ENCODE results near the gene NRG2. TPM values are rescaled to one million over a fixed set of nuclear protein-coding genes. Genes with fewer than 3 reads are reported as not detected.

Gene NRG2
- total RNA-seq, 3 donors from 2014 or later = 5.9 to 16.5 (median 7.2) TPM

GRCh38 chr5:139915834-139916233 lies 127.3 kb downstream of the NRG2 start:
- intact Hi-C loops (cut with DNase I; ENCODE audit: low total_unique reads) = no loop called here
- H3K9me3 ChIP-seq = no peaks in the 10 kb centered on the region
- TF ChIP-seq POLR2AphosphoS5 (IDR thresholded peaks at IDR 0.05) = no peak
- TF ChIP-seq CTCF (IDR thresholded peaks at IDR 0.05) = no peak
- no peaks in the 10 kb centered on the region for H3K27me3 ChIP-seq
- no peaks in the 10 kb centered on the region for H3K36me3 ChIP-seq
- H3K4me1 ChIP-seq = no peaks in the 10 kb centered on the region
- no peak for DNase-seq (ENCODE audit: low spot score in 2 of 2)
- H3K4me3 ChIP-seq = no peak overlapping the region
- no peak overlapping the region for H3K27ac ChIP-seq

DNA sequence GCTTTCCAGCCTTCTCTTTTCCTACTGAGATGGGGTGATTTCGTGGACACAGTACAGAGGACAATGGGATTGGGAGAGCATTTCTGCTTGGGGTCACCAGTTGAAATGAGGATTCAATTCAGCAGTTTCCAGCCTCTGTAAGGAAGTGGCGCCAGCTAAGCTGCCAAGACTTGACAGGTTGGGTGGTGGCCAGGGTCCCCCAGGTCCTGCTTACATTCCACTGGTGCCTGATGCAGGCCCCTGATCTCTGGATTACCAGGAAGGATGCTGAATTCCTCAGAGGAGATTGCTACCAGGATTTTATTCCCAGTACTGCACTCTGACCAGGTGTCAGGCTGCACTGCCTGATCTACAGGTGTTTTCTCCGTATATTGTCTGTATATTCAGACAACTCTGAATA lies 127.8 kb downstream of the NRG2 start:
- Histone ChIP-seq H3K9me3 (no peaks in the 10 kb centered on the region), H3K4me3 (no peak overlapping the region), H3K27ac (no peak overlapping the region), H3K4me1 (no peaks in the 10 kb centered on the region), H3K27me3 (no peaks in the 10 kb centered on the region), H3K36me3 (no peaks in the 10 kb centered on the region)
- intact Hi-C loops (cut with DNase I; ENCODE audit: low total_unique reads) = no loop called here
- no peak for DNase-seq (ENCODE audit: low spot score in 2 of 2)
- TF ChIP-seq POLR2A (IDR thresholded peaks at IDR 0.05) = no peak
- TF ChIP-seq CTCF (IDR thresholded peaks at IDR 0.05) = no peak
- no peak for TF ChIP-seq POLR2AphosphoS5 (IDR thresholded peaks at IDR 0.05)

- no peaks in the 10 kb centered on the region for H3K27me3 ChIP-seq
- TF ChIP-seq POLR2AphosphoS5 (IDR thresholded peaks at IDR 0.05) (no peak), CTCF (IDR thresholded peaks at IDR 0.05) (no peak), POLR2A (IDR thresholded peaks at IDR 0.05) (no peak)
- no peak overlapping the region for H3K4me3 ChIP-seq
- H3K27ac ChIP-seq = no peak overlapping the region
- no peaks in the 10 kb centered on the region for H3K9me3 ChIP-seq
- no peaks in the 10 kb centered on the region for H3K4me1 ChIP-seq
- intact Hi-C loops (cut with DNase I; ENCODE audit: low total_unique reads) = no loop called here
- no peaks in the 10 kb centered on the region for H3K36me3 ChIP-seq
- DNase-seq (ENCODE audit: low spot score in 2 of 2) = no peak
Measured at GRCh38 chr5:139914218-139914807, 128.8 kb downstream of the NRG2 start.

DNA sequence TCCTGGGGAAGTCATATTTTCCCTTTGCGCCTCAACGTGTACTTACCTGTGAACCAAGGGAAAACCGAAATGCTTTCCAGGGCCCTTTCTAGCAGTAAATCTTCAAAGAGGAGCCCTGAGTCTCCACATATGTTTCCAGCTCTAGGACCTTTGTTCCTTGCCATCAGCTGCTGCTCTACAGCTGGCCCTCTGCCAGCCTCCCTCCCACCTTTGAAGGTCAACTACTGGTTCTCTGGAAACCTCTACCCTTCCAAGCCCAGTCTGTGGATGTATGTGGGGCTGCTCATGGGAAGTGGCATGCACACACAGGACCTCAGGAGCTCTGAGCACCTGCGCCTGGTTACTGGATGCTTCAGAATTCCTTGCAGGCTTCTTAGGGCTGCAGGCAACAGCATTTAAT lies 130.3 kb downstream of the NRG2 start:
- TF ChIP-seq POLR2AphosphoS5 (IDR thresholded peaks at IDR 0.05) (no peak), POLR2A (IDR thresholded peaks at IDR 0.05) (no peak), CTCF (IDR thresholded peaks at IDR 0.05) (no peak)
- H3K27me3 ChIP-seq = no peaks in the 10 kb centered on the region
- intact Hi-C loops (cut with DNase I; ENCODE audit: low total_unique reads) = no loop called here
- H3K27ac ChIP-seq = no peak overlapping the region
- H3K4me3 ChIP-seq = no peak overlapping the region
- no peak for DNase-seq (ENCODE audit: low spot score in 2 of 2)
- no peaks in the 10 kb centered on the region for H3K36me3 ChIP-seq
- no peaks in the 10 kb centered on the region for H3K9me3 ChIP-seq
- H3K4me1 ChIP-seq = no peaks in the 10 kb centered on the region

DNA sequence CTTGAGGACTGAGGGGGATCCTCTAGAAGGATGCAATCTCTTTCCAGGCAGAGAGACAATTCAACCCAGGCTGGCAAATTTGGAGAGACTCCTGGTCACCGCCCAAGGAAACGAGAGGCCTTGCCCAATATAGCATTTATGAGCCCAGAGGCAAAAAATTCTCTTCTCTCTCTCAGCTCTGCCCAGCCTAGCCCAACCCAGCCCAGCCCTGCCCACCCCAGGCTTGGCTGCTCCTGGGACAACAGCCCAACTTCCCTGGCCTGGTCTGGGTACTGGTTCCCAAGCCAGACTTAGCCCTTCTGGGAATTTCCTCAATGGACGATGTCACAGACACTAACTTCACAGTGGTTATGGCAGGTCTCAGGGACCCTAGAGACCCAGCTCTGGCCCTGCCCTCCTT lies 130.9 kb downstream of the NRG2 start:
- no peak for TF ChIP-seq CTCF (IDR thresholded peaks at IDR 0.05)
- no peak for TF ChIP-seq POLR2AphosphoS5 (IDR thresholded peaks at IDR 0.05)
- no peak for TF ChIP-seq POLR2A (IDR thresholded peaks at IDR 0.05)
- Histone ChIP-seq H3K4me3 (no peak overlapping the region), H3K27ac (no peak overlapping the region), H3K36me3 (no peaks in the 10 kb centered on the region), H3K27me3 (no peaks in the 10 kb centered on the region), H3K9me3 (no peaks in the 10 kb centered on the region), H3K4me1 (no peaks in the 10 kb centered on the region)
- no peak for DNase-seq (ENCODE audit: low spot score in 2 of 2)
- intact Hi-C loops (cut with DNase I; ENCODE audit: low total_unique reads) = no loop called here

Data from breast epithelium (tissue), 4 donors.